ENCODE data around the gene DLST. TPM values are rescaled to one million over a fixed set of nuclear protein-coding genes. Genes with fewer than 3 reads are reported as not detected.

The DLST gene
- total and polyA plus RNA-seq, 9 donors = 41.0 to 100 (median 68.6) TPM

DNA sequence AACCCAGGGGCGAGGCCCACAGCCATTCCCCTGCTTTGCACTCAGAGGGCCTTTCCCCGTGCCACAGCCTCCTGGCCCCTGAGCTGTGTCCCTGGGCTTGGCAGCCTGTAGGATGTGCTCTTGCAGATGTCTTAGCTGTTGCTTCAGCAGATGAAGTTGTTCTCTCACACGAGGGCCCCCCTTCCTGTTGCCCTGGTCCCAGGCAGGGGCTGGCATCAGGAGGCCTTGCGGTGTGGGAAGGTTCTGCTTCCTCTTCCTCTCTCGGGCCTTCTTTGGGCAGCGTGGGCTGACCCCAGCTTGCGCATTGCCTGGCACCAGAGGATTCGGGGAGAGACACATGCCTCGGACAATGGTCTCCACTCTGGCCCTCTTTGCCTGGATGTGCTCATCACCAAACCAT, 18.4 kb upstream of the DLST start:
- no peaks in the 10 kb centered on the region for H3K4me1 ChIP-seq (ENCODE audit: insufficient read depth)
- H3K27ac ChIP-seq = no peak overlapping the region
- H3K36me3 ChIP-seq = no peaks in the 10 kb centered on the region
- H3K9me3 ChIP-seq = no peaks in the 10 kb centered on the region
- 81 to 83% (median 83%) methylated on average over 9 of the region's 9 CpGs for WGBS, 3 donors
- no peaks in the 10 kb centered on the region for H3K27me3 ChIP-seq
- intact Hi-C loops (cut with DNase I) = loop anchor here in 2 of 4 donors (5.0 kb wide), 2 partner anchors 39 to 44 kb away; no protein-coding TSS in a partner anchor
- no peak overlapping the region for H3K4me3 ChIP-seq
- TF ChIP-seq EP300 (IDR thresholded peaks at IDR 0.05) (no peak), POLR2A (IDR thresholded peaks at IDR 0.05) (no peak), CTCF (IDR thresholded peaks at IDR 0.05) (no peak)
- DNase-seq = no peak

DNA sequence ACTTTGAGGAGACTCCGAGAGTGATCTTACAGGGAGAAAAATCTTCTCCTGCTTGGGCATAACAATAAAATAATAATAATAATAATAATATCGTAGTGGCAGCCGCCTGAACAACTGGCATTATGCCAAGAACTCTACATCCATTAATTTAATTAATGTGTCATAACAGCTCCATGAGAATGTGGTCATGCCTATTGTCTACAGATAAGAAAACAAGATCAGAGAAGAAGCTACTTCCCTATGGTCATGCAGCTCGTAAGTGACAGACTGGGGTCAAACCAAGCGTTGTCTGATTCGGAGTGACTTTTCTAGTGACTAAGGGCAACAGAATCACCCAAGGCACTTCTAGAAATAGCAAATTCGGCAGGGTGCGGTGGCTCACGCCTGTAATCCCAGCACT, 17.5 kb upstream of the DLST start:
- Histone ChIP-seq H3K4me1 (ENCODE audit: insufficient read depth) (no peaks in the 10 kb centered on the region), H3K36me3 (no peaks in the 10 kb centered on the region), H3K4me3 (no peak overlapping the region), H3K27ac (no peak overlapping the region), H3K27me3 (no peaks in the 10 kb centered on the region), H3K9me3 (no peaks in the 10 kb centered on the region)
- no peak for DNase-seq
- intact Hi-C loops (cut with DNase I) = loop anchor here in 2 of 4 donors (5.0 kb wide), 2 partner anchors 38 to 43 kb away; no protein-coding TSS in a partner anchor
- no peak for TF ChIP-seq EP300 (IDR thresholded peaks at IDR 0.05)
- TF ChIP-seq POLR2A (IDR thresholded peaks at IDR 0.05) = no peak
- no peak for TF ChIP-seq CTCF (IDR thresholded peaks at IDR 0.05)
- 80 to 87% (median 85%) methylated on average over 9 of the region's 9 CpGs for WGBS, 3 donors

DNA sequence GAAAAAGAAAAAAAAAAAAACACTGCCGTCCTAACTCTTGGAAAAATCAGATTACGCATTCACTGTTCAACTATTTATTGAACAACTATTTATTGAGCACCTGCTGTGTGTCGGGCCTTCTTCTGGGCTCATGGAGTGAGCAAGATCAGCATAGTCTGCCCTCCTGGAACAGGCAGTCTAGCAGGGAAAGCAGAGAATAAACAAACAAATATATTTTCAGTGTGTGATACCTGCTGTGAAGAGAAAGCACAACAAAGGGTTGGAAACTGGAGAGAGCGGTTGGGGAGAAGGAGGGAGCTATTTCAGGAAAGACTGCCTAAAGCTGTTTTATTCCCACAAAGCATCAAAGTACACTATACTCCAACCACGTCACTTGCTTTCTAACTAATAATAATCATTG, 16.6 kb upstream of the DLST start:
- no peak for TF ChIP-seq EP300 (IDR thresholded peaks at IDR 0.05)
- no peak for TF ChIP-seq POLR2A (IDR thresholded peaks at IDR 0.05)
- no peak for TF ChIP-seq CTCF (IDR thresholded peaks at IDR 0.05)
- intact Hi-C loops (cut with DNase I) = no loop called here
- H3K27ac ChIP-seq = no peak overlapping the region
- no peak overlapping the region for H3K4me3 ChIP-seq
- no peaks in the 10 kb centered on the region for H3K36me3 ChIP-seq
- 89 to 94% (median 92%) methylated on average over 5 of the region's 5 CpGs for WGBS, 3 donors
- H3K9me3 ChIP-seq = no peaks in the 10 kb centered on the region
- no peaks in the 10 kb centered on the region for H3K4me1 ChIP-seq (ENCODE audit: insufficient read depth)
- no peaks in the 10 kb centered on the region for H3K27me3 ChIP-seq
- no peak for DNase-seq

DNA sequence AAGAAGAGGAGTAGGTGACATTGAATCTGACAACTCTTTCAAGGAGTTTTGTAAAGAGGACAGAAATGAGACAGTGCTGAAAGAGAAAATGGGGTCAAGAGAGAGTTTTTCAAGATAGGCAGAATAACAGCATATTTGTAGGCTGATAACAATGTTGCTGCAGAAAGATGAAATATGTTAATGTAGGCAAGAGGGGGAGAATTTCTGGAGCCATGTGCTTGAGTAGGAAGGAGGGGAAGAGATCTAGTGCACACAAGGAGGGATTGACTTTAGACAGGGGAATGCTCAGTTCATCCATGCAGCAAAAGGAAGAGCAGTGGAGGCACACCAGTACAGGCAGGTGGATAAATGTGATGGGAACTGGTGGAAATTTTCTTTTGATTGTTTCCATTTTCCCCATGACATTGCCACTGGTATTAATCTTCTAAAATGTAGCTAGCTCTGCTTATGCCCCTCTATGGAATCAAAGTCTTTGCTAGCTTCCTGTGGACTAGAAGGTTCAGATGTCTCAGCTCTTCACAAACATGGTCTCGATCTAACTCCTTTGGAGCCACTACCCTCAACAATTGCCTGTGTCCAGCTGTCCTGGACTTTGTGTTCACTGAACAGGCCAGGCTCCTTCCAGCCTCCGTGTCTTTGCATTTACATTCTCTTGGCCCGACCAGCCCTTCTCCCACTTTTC, 14.9 kb upstream of the DLST start:
- Histone ChIP-seq H3K27ac (no peak overlapping the region), H3K4me1 (ENCODE audit: insufficient read depth) (no peaks in the 10 kb centered on the region), H3K27me3 (no peaks in the 10 kb centered on the region), H3K36me3 (no peaks in the 10 kb centered on the region), H3K4me3 (no peak overlapping the region), H3K9me3 (no peaks in the 10 kb centered on the region)
- 83 to 86% (median 83%) methylated on average over 3 of the region's 3 CpGs for WGBS, 3 donors
- no peak for TF ChIP-seq POLR2A (IDR thresholded peaks at IDR 0.05)
- no peak for TF ChIP-seq CTCF (IDR thresholded peaks at IDR 0.05)
- TF ChIP-seq EP300 (IDR thresholded peaks at IDR 0.05) = no peak
- intact Hi-C loops (cut with DNase I) = no loop called here
- DNase-seq = no peak
